A549 (cell line): ENCODE measurements around the gene ADIRF. TPM values are rescaled to one million over a fixed set of nuclear protein-coding genes. Genes with fewer than 3 reads are reported as not detected.

Experiments used
- ATAC-seq, 2 experiments: fragments of 200-7000 bp in 1 of 2; fragments of >200 bp in 1 of 2; cut with Nextera tagmentation in 1 of 2; cut with Tn5 transposase in 1 of 2; 3 replicates each; pipeline versions ENCODE4 v1.8.0 to v1.9.1; 2018 to 2020; ENCODE audit warnings: mild to moderate bottlenecking in 1 of 2, moderate library complexity in 1 of 2
- CTCF ChIA-PET: fragments of 300-600 bp; sonication (Branson Sonifier 250); formaldehyde crosslinking; extraction: SDS; loops from one replicate; lab custom pipeline; 2021; ENCODE audit warnings: antibody characterized with exemption, inconsistent platforms; lab: Yijun Ruan, JAX
- POLR2A ChIA-PET: fragments of 350-600 bp; formaldehyde crosslinking; extraction: SDS; loops from one replicate; lab custom pipeline; 2021; ENCODE audit warnings: antibody characterized with exemption, inconsistent platforms; lab: Yijun Ruan, JAX
- DNase-seq, 2 experiments: peaks; one replicate each; pipeline versions ENCODE4 v3.0.0 to v3.0.0-alpha.2; 2011 to 2016; ENCODE audit warnings: low read depth in 1 of 2, low spot score in 1 of 2
- FAIRE-seq: peaks from 2 replicates; lab custom pipeline; 2011; peaks lifted over from hg19 to GRCh38; lab: Jason Lieb, UNC
- H3K27ac ChIP-seq, 2 experiments: fragments of >200 bp; sonication (Bioruptor Twin); formaldehyde crosslinking; 3 replicates each; pipeline ENCODE4 v1.5.1; 2016 to 2017
- H3K4me1 ChIP-seq: fragments of >200 bp; sonication (Bioruptor Twin); formaldehyde crosslinking; 3 replicates; pipeline ENCODE4 v1.6.1; 2016
- H3K4me2 ChIP-seq: fragments of >200 bp; sonication (Bioruptor Twin); formaldehyde crosslinking; 3 replicates; pipeline ENCODE4 v1.6.1; 2016
- H3K4me3 ChIP-seq: fragments of >200 bp; sonication (Bioruptor Twin); formaldehyde crosslinking; 3 replicates; pipeline ENCODE4 v1.5.1; 2016
- H3K9me3 ChIP-seq: fragments of >200 bp; sonication (Bioruptor Twin); formaldehyde crosslinking; 3 replicates; pipeline ENCODE4 v1.6.1; 2016
- ATOH8 ChIP-seq: fragments of 250-450 bp; sonication (Bioruptor Pico); IDR thresholded peaks from 2 replicates; pipeline ENCODE4 v1.5.0; 2020; ENCODE audit warnings: low read depth, mild to moderate bottlenecking, moderate library complexity
- BHLHE40 ChIP-seq: IDR thresholded peaks from 2 replicates; pipeline ENCODE4 v1.6.1; 2012; ENCODE audit warnings: low read depth, low read length, inconsistent platforms
- CBX8 ChIP-seq: fragments of 200-600 bp; sonication (generic); IDR thresholded peaks from 2 replicates; pipeline ENCODE4 v1.6.1; 2016
- CEBPB ChIP-seq, 2 experiments: fragments of >200 bp in 1 of 2; sonication (Bioruptor Twin) in 1 of 2; formaldehyde crosslinking in 1 of 2; IDR thresholded peaks; 2 replicates each; pipeline ENCODE4 v1.6.1; 2012 to 2016
- CHD4 ChIP-seq: fragments of 200-600 bp; sonication (generic); IDR thresholded peaks from 2 replicates; pipeline ENCODE4 v1.6.1; 2016; ENCODE audit warnings: antibody characterized with exemption, mild to moderate bottlenecking, borderline replicate concordance
- CTCF ChIP-seq: fragments of >200 bp; sonication (Bioruptor Twin); formaldehyde crosslinking; IDR thresholded peaks from 3 replicates; pipeline ENCODE4 v1.5.1; 2016
- EHF ChIP-seq: fragments of 250-450 bp; sonication (Bioruptor Pico); IDR thresholded peaks from 2 replicates; pipeline ENCODE4 v1.5.0; 2020; ENCODE audit warnings: mild to moderate bottlenecking
- EHMT2 ChIP-seq: fragments of 200-600 bp; sonication (generic); IDR thresholded peaks from 2 replicates; pipeline ENCODE4 v1.6.1; 2016; ENCODE audit warnings: antibody characterized with exemption, low read depth, mild to moderate bottlenecking, moderate library complexity
- FOSB ChIP-seq: fragments of 250-450 bp; sonication (Bioruptor Pico); IDR thresholded peaks from 2 replicates; pipeline ENCODE4 v1.5.0; 2020; ENCODE audit warnings: mild to moderate bottlenecking, moderate library complexity
- FOXS1 ChIP-seq: fragments of 250-450 bp; sonication (Bioruptor Pico); IDR thresholded peaks from 2 replicates; pipeline ENCODE4 v1.5.0; 2020; ENCODE audit warnings: mild to moderate bottlenecking, moderate library complexity
- HES2 ChIP-seq: fragments of >200 bp; sonication (Bioruptor Twin); formaldehyde crosslinking; IDR thresholded peaks from 2 replicates; pipeline ENCODE4 v1.6.1; 2016
- JUN ChIP-seq, 2 experiments: fragments of >200 bp; sonication (Bioruptor Twin); formaldehyde crosslinking; IDR thresholded peaks; 2 replicates in 1 of 2; 3 replicates in 1 of 2; pipeline ENCODE4 v1.6.1; 2016 to 2017
- JUNB ChIP-seq: fragments of >200 bp; sonication (Bioruptor Twin); formaldehyde crosslinking; IDR thresholded peaks from 2 replicates; pipeline ENCODE4 v1.6.1; 2016
- KDM5A ChIP-seq: fragments of 200-600 bp; sonication (generic); IDR thresholded peaks from 2 replicates; pipeline ENCODE4 v1.6.1; 2016; ENCODE audit warnings: antibody characterized with exemption, mild to moderate bottlenecking
- MAZ ChIP-seq: fragments of 150-350 bp; IDR thresholded peaks from 2 replicates; pipeline ENCODE4 v1.6.1; 2014; ENCODE audit warnings: antibody characterized with exemption, low read depth, low read length, borderline replicate concordance
- NFE2L2 ChIP-seq: fragments of 150-350 bp; conservative IDR thresholded peaks from 2 replicates; pipeline ENCODE4 v1.6.1; 2014; ENCODE audit warnings: low read length
- NPAS2 ChIP-seq: fragments of 250-450 bp; sonication (Bioruptor Pico); IDR thresholded peaks from 2 replicates; pipeline ENCODE4 v1.8.0; 2022; ENCODE audit warnings: mild to moderate bottlenecking, moderate library complexity, borderline replicate concordance
- NR3C1 ChIP-seq: fragments of >200 bp; sonication (Bioruptor Twin); formaldehyde crosslinking; IDR thresholded peaks from 3 replicates; pipeline ENCODE4 v1.6.1; 2017
- POLR2A ChIP-seq: IDR thresholded peaks from 2 replicates; pipeline ENCODE4 v1.6.1; 2012; ENCODE audit warnings: mild to moderate bottlenecking, low read length
- POLR2AphosphoS2 ChIP-seq: conservative IDR thresholded peaks from 2 replicates; pipeline ENCODE4 v1.6.1; 2012; ENCODE audit warnings: low read length, improper control_type of control experiment, inconsistent platforms
- RARB ChIP-seq: fragments of 250-450 bp; sonication (Bioruptor Pico); IDR thresholded peaks from 2 replicates; pipeline ENCODE4 v1.8.0; 2021; ENCODE audit warnings: mild to moderate bottlenecking, moderate library complexity
- RCOR1 ChIP-seq: fragments of 150-350 bp; IDR thresholded peaks from 2 replicates; pipeline ENCODE4 v1.6.1; 2014; ENCODE audit warnings: antibody characterized with exemption, low read length, low read depth
- SMC3 ChIP-seq: fragments of >200 bp; sonication (Bioruptor Twin); formaldehyde crosslinking; IDR thresholded peaks from 3 replicates; pipeline ENCODE4 v1.6.1; 2018; ENCODE audit warnings: inconsistent platforms
- SREBF2 ChIP-seq: fragments of 450-650 bp; IDR thresholded peaks from 2 replicates; pipeline ENCODE4 v1.6.1; 2014; ENCODE audit warnings: mild to moderate bottlenecking, moderate library complexity
- TFCP2L1 ChIP-seq: fragments of 250-450 bp; sonication (Bioruptor Pico); IDR thresholded peaks from 2 replicates; pipeline ENCODE4 v1.5.0; 2021; ENCODE audit warnings: mild to moderate bottlenecking
- ZFP36 ChIP-seq: fragments of 450-650 bp; IDR thresholded peaks from 2 replicates; pipeline ENCODE4 v1.6.1; 2014; ENCODE audit warnings: borderline replicate concordance; ENCODE audit not compliant: partially characterized antibody
- WGBS: methylation state at CpG from one replicate; pipeline ENCODE4 v1.1.6; 2017; ENCODE audit errors: missing lambda C conversion rate; 5-methylcytosine and 5-hydroxymethylcytosine counted together
- polyA plus RNA-seq, 4 experiments: library from polyadenylated mRNA; depleted of rRNA in 3 of 4; stranded (reverse); fragments of >200 nt; fragmentation: RNase III in 1 of 4; extraction: RNeasy Plus Mini Kit Qiagen cat#74134 plus additional on column Dnase treatment in 1 of 4; gene quantifications; 2 replicates in 3 of 4; 3 replicates in 1 of 4; pipeline ENCODE4 v1.2.3, GENCODE V29; 2011 to 2017
- TF ChIP-seq, protein P1 (sequence below): IDR thresholded peaks from 2 replicates; pipeline ENCODE4 v1.6.1; 2012
- TF ChIP-seq, protein P2 (sequence below): IDR thresholded peaks from 2 replicates; pipeline ENCODE4 v1.6.1; 2012; ENCODE audit warnings: low read depth, borderline replicate concordance

The ADIRF gene
- polyA plus RNA-seq, 2 of the 4 experiments (the other 2 are of a cell fraction): not detected

GRCh38 chr10:86941426-86941825, 26.9 kb upstream of the ADIRF start:
- 57% methylated on average over 2 of the region's 2 CpGs for WGBS
- TF ChIP-seq SREBF2: no peak
- TF ChIP-seq CEBPB (IDR thresholded peaks at IDR 0.05): no peak
- no peak for TF ChIP-seq FOXS1
- no peak for TF ChIP-seq EHMT2
- TF ChIP-seq CHD4: no peak
- TF ChIP-seq, protein P1, sequence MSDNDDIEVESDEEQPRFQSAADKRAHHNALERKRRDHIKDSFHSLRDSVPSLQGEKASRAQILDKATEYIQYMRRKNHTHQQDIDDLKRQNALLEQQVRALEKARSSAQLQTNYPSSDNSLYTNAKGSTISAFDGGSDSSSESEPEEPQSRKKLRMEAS: no peak
- TF ChIP-seq BHLHE40: no peak
- no peak for TF ChIP-seq MAZ
- TF ChIP-seq NPAS2 (CRISPR knock-in tag): no peak
- no peak for TF ChIP-seq POLR2AphosphoS2
- TF ChIP-seq POLR2A: no peak
- no peak overlapping the region for H3K4me2 ChIP-seq
- CTCF ChIA-PET: interaction anchor here (1.0 to 4.9 kb wide), 9 partner anchors 8 to 565 kb away, joined by 3 to 57 read pairs (median 5); partner anchors contain the start of genes ADIRF and SNCG
- FAIRE-seq (no peak), DNase-seq (no peak), ATAC-seq (no peak)
- 0 out of 3 replicates have a peak, but pooled peaks cover 4% of the 10 kb centered on the region for H3K4me1 ChIP-seq
- H3K4me3 ChIP-seq: no peak overlapping the region
- POLR2A ChIA-PET: no interaction called here
- H3K9me3 ChIP-seq: no peaks in the 10 kb centered on the region
- H3K27ac ChIP-seq: no peak overlapping the region

DNA sequence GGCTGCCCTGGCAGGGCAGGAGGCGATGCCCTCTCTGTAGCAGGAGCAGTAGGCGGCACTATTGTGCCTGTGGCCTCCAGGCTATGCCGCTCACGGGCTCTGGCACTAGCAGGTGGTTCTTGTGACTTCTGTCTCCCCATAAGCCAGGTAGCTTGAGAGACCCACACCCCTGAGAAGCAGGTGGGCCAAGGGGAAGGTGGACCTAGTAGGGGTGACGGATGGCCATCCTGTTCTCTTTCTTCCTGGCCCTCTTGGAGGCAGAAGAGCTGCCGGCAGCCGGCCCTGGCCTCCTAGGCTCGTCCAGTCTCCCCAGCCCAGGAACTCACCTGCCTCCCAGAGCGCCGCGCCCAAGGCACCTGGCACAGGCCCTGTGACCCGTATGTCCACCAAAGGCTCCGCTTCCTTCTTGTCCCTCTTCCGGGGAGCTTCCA, 26.3 kb upstream of the ADIRF start:
- ChIA-PET CTCF (interaction anchor here (0.7 to 4.3 kb wide), 10 partner anchors 10 to 564 kb away, joined by 3 to 24 read pairs (median 4); partner anchors contain the start of genes ADIRF and SNCG), POLR2A (no interaction called here)
- H3K27ac ChIP-seq: no peak overlapping the region
- no peak for ATAC-seq
- no peak for FAIRE-seq
- 90% methylated on average over 14 of the region's 14 CpGs for WGBS
- no peak overlapping the region for H3K4me3 ChIP-seq
- 0 out of 3 replicates have a peak, but pooled peaks cover 4% of the 10 kb centered on the region for H3K4me1 ChIP-seq
- H3K9me3 ChIP-seq: no peaks in the 10 kb centered on the region
- DNase-seq: no peak
- H3K4me2 ChIP-seq: no peak overlapping the region
- TF ChIP-seq CBX8 (no peak), HES2 (no peak), RCOR1 (no peak), EHF (CRISPR knock-in tag) (no peak), POLR2AphosphoS2 (no peak), ZFP36 (no peak), KDM5A (no peak), EHMT2 (no peak), RARB (no peak), FOSB (CRISPR knock-in tag) (no peak), TFCP2L1 (no peak), SREBF2 (no peak)
- TF ChIP-seq, protein P2, sequence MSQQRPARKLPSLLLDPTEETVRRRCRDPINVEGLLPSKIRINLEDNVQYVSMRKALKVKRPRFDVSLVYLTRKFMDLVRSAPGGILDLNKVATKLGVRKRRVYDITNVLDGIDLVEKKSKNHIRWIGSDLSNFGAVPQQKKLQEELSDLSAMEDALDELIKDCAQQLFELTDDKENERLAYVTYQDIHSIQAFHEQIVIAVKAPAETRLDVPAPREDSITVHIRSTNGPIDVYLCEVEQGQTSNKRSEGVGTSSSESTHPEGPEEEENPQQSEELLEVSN: no peak

- ATAC-seq (no peak), FAIRE-seq (no peak), DNase-seq (no peak)
- TF ChIP-seq BHLHE40 (no peak), POLR2AphosphoS2 (no peak), JUN (IDR thresholded peaks at IDR 0.05) (no peak), CTCF (no peak), ATOH8 (CRISPR knock-in tag) (no peak), JUNB (no peak), NR3C1 (no peak), NFE2L2 (no peak), SMC3 (no peak), ZFP36 (no peak)
- Histone ChIP-seq H3K9me3 (no peaks in the 10 kb centered on the region), H3K4me2 (no peak overlapping the region), H3K4me3 (no peak overlapping the region), H3K4me1 (0 out of 3 replicates have a peak, but pooled peaks cover 4% of the 10 kb centered on the region), H3K27ac (no peak overlapping the region)
- ChIA-PET CTCF (interaction anchor here (0.7 to 4.3 kb wide), 9 partner anchors 10 to 564 kb away, joined by 3 to 24 read pairs (median 4); partner anchors contain the start of genes ADIRF and SNCG), POLR2A (no interaction called here)
- WGBS: 93% methylated on average over 77 of the region's 94 CpGs
Measured at GRCh38 chr10:86942441-86943315, 25.6 kb upstream of the ADIRF start.
